Sigmoid colon (tissue), 7 donors: ENCODE data around the gene ST8SIA2. TPM values are rescaled to one million over a fixed set of nuclear protein-coding genes. Genes with fewer than 3 reads are reported as not detected.

Experiments
- DNase-seq: peaks from one replicate; pipeline ENCODE4 v3.0.0-alpha.2; 2019
- H3K27ac ChIP-seq, 4 donors: fragments of 200-600 bp; sonication (generic); one replicate each; pipeline ENCODE4 v1.5.1; 2016 to 2019; ENCODE audit warnings: mild to moderate bottlenecking in 1 of 4
- H3K27me3 ChIP-seq, 3 donors: fragments of 200-600 bp; sonication (generic); one replicate each; pipeline ENCODE4 v1.5.1; 2019; ENCODE audit warnings: mild to moderate bottlenecking in 1 of 3
- H3K36me3 ChIP-seq, 4 donors: fragments of 200-600 bp; sonication (generic); one replicate each; pipeline ENCODE4 v1.5.1; 2016 to 2019
- H3K4me1 ChIP-seq, 4 donors: fragments of 200-600 bp; sonication (generic); one replicate each; pipeline ENCODE4 v1.5.1; 2017 to 2019
- H3K4me3 ChIP-seq, 4 donors: fragments of 200-600 bp; sonication (generic); one replicate each; pipeline ENCODE4 v1.5.1; 2017 to 2019; ENCODE audit warnings: mild to moderate bottlenecking in 2 of 4, moderate library complexity in 1 of 4
- H3K9me3 ChIP-seq, 4 donors: fragments of 200-600 bp in 3 of 4; sonication (generic) in 3 of 4; one replicate each; pipeline versions ENCODE4 v1.5.1 to v1.6.1; 2013 to 2019
- EP300 ChIP-seq, 4 donors: sonication (generic); formaldehyde crosslinking; IDR thresholded peaks; one replicate each; pipeline ENCODE4 v1.6.1; 2017; ENCODE audit warnings: antibody characterized with exemption in 4 of 4
- POLR2A ChIP-seq, 2 donors: fragments of 450-650 bp; IDR thresholded peaks; one replicate each; pipeline ENCODE4 v1.6.1; 2016; ENCODE audit warnings: antibody characterized with exemption in 2 of 2, mild to moderate bottlenecking in 2 of 2, moderate library complexity in 2 of 2
- POLR2AphosphoS5 ChIP-seq, 4 donors: sonication (generic); formaldehyde crosslinking; IDR thresholded peaks; one replicate each; pipeline ENCODE4 v1.6.1; 2017; ENCODE audit warnings: antibody characterized with exemption in 4 of 4
- WGBS, 2 donors: extraction: QIAGEN DNeasy Blood & Tissue Kit; methylation state at CpG; one replicate each; pipeline ENCODE4 v1.1.7; 2013; 5-methylcytosine and 5-hydroxymethylcytosine counted together
- intact Hi-C: fragments of 100-400 bp; cut with DNase I; formaldehyde crosslinking; loops from one replicate; pipeline ENCODE4 v1.15.1; 2023
- polyA plus RNA-seq, 3 donors: library from polyadenylated mRNA; stranded (reverse); fragments of 200-250 nt; gene quantifications; one replicate each; pipeline ENCODE4 v1.2.3, GENCODE V29; 2013
- total RNA-seq, 4 donors: library from RNA; depleted of rRNA; stranded (reverse); fragments of >200 nt; gene quantifications; one replicate each; pipeline ENCODE4 v1.1.0, GENCODE V29; 2016
- TF ChIP-seq, protein P1 (sequence below), 4 experiments: fragments of 450-650 bp in 3 of 4; fragments of 200-600 bp in 1 of 4; IDR thresholded peaks; one replicate each; pipeline ENCODE4 v1.5.1; 2016 to 2019; ENCODE audit warnings: antibody characterized with exemption in 4 of 4, mild to moderate bottlenecking in 3 of 4, moderate library complexity in 2 of 4
- donor health status: healthy with polysubstance abuse.
- donor health status: Bipolar disorder and iron deficiency.
- donor health status: healthy.

The ST8SIA2 gene
- total and polyA plus RNA-seq, 7 donors = under 0.01 to 0.71 (median 0.16) TPM; not detected in 2

DNA sequence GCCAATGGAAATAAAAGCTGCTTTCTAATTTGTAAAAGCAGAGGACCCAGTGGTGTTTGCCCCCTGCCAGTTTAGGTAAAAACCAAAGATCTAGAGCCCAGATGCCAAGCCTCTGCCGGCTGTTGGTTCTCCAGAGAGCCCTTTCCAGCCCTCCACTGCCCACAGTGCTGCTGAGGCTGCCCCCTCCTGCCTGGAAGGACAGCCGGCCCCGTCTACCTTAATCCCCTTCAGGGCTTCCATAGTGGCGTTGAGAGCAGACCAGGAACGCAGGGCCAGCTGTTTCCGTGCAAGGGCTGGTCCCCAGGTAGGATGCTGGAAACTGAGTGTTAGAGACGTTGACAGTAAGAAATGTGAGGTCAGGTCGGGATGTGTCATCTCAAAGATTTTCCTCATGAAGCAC lies 6.9 kb downstream of the ST8SIA2 start:
- H3K4me1 ChIP-seq = no peaks in the 10 kb centered on the region
- H3K27me3 ChIP-seq = peaks cover 3 to 7% (median 4%) of the 10 kb centered on the region in 3 donors
- 82% methylated on average over 8 of the region's 8 CpGs for WGBS, 2 donors
- no peaks in the 10 kb centered on the region for H3K36me3 ChIP-seq
- TF ChIP-seq POLR2AphosphoS5 (IDR thresholded peaks at IDR 0.05) = no peak
- TF ChIP-seq, protein P1, sequence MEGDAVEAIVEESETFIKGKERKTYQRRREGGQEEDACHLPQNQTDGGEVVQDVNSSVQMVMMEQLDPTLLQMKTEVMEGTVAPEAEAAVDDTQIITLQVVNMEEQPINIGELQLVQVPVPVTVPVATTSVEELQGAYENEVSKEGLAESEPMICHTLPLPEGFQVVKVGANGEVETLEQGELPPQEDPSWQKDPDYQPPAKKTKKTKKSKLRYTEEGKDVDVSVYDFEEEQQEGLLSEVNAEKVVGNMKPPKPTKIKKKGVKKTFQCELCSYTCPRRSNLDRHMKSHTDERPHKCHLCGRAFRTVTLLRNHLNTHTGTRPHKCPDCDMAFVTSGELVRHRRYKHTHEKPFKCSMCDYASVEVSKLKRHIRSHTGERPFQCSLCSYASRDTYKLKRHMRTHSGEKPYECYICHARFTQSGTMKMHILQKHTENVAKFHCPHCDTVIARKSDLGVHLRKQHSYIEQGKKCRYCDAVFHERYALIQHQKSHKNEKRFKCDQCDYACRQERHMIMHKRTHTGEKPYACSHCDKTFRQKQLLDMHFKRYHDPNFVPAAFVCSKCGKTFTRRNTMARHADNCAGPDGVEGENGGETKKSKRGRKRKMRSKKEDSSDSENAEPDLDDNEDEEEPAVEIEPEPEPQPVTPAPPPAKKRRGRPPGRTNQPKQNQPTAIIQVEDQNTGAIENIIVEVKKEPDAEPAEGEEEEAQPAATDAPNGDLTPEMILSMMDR (IDR thresholded peaks at IDR 0.05) = no peak
- TF ChIP-seq POLR2A (IDR thresholded peaks at IDR 0.05) = no peak
- no peak for DNase-seq
- intact Hi-C loops = no loop called here
- H3K9me3 ChIP-seq = no peaks in the 10 kb centered on the region
- no peak overlapping the region for H3K4me3 ChIP-seq
- no peak overlapping the region for H3K27ac ChIP-seq

DNA sequence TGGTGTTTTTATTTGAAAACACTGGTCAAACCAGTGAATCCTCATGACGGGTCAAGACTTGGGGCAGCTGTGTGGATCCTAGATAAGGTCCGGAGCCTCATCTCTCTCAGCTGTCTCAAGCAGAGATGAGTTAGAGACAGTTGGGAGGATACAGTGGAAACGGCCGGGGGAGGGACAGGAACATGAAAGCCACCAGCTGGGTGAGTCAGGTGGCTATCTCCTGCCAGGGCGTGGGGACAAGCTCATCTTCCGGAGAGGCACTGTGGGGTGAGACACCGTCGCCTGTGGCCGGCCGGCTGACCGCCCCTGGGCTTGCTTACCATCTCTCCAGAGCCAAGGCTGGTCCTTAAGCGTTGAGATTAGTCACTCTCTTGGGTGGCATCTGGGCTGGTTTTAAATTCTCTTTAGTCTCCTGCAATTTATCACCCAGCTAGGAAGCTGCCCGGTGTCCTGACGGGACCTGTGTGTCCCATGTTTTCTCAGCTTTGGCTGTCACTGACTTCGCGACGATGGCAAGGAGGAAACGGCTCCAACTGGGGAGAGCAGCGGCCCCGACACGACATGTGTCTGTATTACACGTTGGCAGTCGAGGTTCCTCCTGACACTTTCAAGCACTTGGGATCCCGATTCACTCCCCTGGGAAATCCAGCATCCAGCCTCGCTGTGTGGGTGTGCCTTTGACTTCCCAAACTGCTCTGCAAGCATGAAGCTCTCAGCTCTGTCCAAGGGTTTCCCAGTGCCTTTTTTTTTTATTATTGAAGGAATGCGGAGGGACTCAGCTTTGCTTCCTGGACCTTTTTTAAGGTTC lies 7.5 kb downstream of the ST8SIA2 start:
- Histone ChIP-seq H3K27me3 (peaks cover 0 to 5% (median 2%) of the 10 kb centered on the region in 3 donors), H3K4me3 (no peak overlapping the region), H3K4me1 (no peaks in the 10 kb centered on the region), H3K36me3 (no peaks in the 10 kb centered on the region), H3K27ac (no peak overlapping the region), H3K9me3 (no peaks in the 10 kb centered on the region)
- DNase-seq = no peak
- WGBS, 2 donors = 78 to 79% methylated on average over 26 of the region's 26 CpGs
- intact Hi-C loops = no loop called here
- no peak for TF ChIP-seq POLR2A (IDR thresholded peaks at IDR 0.05)
- TF ChIP-seq, protein P1 (IDR thresholded peaks at IDR 0.05) = no peak
- TF ChIP-seq EP300 (IDR thresholded peaks at IDR 0.05) = no peak
- no peak for TF ChIP-seq POLR2AphosphoS5 (IDR thresholded peaks at IDR 0.05)

DNA sequence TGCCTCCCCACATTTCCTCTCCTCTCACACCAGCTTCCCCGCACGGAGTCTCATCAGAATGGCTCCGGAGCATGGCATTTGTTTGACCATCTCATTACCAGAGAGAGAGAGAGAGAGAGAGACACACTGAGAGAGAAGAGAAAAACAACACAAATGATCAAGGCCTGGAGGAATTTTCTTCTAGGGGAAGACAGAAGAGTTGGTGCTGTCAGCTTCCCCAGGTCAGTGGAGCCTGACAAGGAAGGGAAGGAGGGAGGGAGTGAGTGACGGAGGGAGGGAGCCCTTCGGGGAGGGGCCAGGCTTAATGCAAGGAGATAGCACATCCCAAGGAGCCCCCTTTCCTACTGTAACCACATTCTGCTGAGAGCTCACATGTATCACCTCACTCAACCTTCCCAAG lies 9.1 kb downstream of the ST8SIA2 start:
- no peak overlapping the region for H3K4me3 ChIP-seq
- H3K4me1 ChIP-seq = no peaks in the 10 kb centered on the region
- no peaks in the 10 kb centered on the region for H3K36me3 ChIP-seq
- no peak overlapping the region for H3K27ac ChIP-seq
- no peaks in the 10 kb centered on the region for H3K9me3 ChIP-seq
- H3K27me3 ChIP-seq = peaks cover 0 to 5% (median 0%) of the 10 kb centered on the region in 3 donors
- intact Hi-C loops = no loop called here
- 85 to 90% methylated on average over 5 of the region's 5 CpGs for WGBS, 2 donors
- no peak for TF ChIP-seq POLR2A (IDR thresholded peaks at IDR 0.05)
- no peak for TF ChIP-seq EP300 (IDR thresholded peaks at IDR 0.05)
- no peak for DNase-seq

DNA sequence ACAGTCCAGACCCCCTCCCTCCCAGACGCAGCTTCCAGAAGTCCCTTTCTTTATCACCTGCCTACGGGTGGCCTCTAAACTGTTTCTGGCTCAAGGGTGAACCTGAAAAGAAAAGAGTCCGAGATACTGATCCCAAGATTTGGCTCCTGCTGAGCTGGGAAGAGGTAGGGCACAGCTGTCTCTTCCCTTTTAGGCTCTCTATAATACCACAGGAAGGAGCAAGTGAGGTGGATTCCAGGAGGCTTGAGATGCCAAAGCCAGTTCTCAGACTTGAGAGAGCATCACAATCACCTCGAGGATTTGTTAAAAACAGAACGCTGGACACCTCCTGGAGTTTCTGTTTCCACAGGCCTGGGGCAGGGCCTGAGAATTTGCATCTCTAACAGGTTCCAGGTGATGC lies 12.3 kb downstream of the ST8SIA2 start:
- TF ChIP-seq POLR2AphosphoS5 (IDR thresholded peaks at IDR 0.05) (no peak), EP300 (IDR thresholded peaks at IDR 0.05) (no peak), POLR2A (IDR thresholded peaks at IDR 0.05) (no peak)
- TF ChIP-seq, protein P1 (IDR thresholded peaks at IDR 0.05) = no peak

DNA sequence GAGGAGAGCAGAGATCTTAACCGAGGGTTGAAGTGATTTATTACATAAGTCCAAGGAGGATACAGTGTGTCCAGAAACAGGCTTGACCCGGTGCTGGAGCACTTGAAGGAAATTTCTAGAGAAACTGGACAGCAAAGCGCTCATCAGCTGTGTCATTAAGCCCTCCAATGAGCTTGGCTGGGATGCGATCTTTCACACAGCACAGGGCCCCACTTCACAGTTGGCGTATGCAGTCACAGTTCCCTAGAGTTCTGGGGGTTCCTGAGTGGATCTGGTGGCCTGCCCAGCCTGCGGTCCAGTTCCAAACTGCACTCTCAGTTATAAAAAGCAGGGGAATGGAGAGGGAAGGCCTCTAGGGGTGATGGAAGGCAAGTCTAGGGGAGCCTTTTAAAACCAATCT lies 13.6 kb downstream of the ST8SIA2 start:
- intact Hi-C loops = no loop called here
- Histone ChIP-seq H3K9me3 (no peaks in the 10 kb centered on the region), H3K27ac (no peak overlapping the region), H3K4me1 (no peaks in the 10 kb centered on the region), H3K27me3 (no peaks in the 10 kb centered on the region), H3K36me3 (no peaks in the 10 kb centered on the region), H3K4me3 (no peak overlapping the region)
- 77% methylated on average over 6 of the region's 6 CpGs for WGBS, 2 donors
- TF ChIP-seq POLR2A (IDR thresholded peaks at IDR 0.05) = no peak
- TF ChIP-seq POLR2AphosphoS5 (IDR thresholded peaks at IDR 0.05) = no peak
- TF ChIP-seq EP300 (IDR thresholded peaks at IDR 0.05) = no peak
- TF ChIP-seq, protein P1 (IDR thresholded peaks at IDR 0.05) = no peak
- no peak for DNase-seq

More for the DNA sequence above, 12.3 kb downstream of the ST8SIA2 start:
- Histone ChIP-seq H3K9me3 (no peaks in the 10 kb centered on the region), H3K36me3 (no peaks in the 10 kb centered on the region), H3K27me3 (peaks cover 0 to 4% (median 0%) of the 10 kb centered on the region in 3 donors), H3K4me3 (no peak overlapping the region), H3K27ac (no peak overlapping the region), H3K4me1 (no peaks in the 10 kb centered on the region)
- 70 to 77% methylated on average over 5 of the region's 5 CpGs for WGBS, 2 donors
- no peak for DNase-seq
- intact Hi-C loops = no loop called here
